Measurements from ENCODE around the gene CCDC117. TPM values are rescaled to one million over a fixed set of nuclear protein-coding genes. Genes with fewer than 3 reads are reported as not detected.
A peak's percentile ranks its signal among the peaks of the same experiment; 100 is the strongest.
"Not testable (repeated sequence)": the region's sequence is repeated elsewhere in the genome, so short reads cannot be mapped to it uniquely, and the experiment has no call there.

The CCDC117 gene
- total RNA-seq, 2 donors from 2014 or later = 29.5 to 54.4 TPM

DNA sequence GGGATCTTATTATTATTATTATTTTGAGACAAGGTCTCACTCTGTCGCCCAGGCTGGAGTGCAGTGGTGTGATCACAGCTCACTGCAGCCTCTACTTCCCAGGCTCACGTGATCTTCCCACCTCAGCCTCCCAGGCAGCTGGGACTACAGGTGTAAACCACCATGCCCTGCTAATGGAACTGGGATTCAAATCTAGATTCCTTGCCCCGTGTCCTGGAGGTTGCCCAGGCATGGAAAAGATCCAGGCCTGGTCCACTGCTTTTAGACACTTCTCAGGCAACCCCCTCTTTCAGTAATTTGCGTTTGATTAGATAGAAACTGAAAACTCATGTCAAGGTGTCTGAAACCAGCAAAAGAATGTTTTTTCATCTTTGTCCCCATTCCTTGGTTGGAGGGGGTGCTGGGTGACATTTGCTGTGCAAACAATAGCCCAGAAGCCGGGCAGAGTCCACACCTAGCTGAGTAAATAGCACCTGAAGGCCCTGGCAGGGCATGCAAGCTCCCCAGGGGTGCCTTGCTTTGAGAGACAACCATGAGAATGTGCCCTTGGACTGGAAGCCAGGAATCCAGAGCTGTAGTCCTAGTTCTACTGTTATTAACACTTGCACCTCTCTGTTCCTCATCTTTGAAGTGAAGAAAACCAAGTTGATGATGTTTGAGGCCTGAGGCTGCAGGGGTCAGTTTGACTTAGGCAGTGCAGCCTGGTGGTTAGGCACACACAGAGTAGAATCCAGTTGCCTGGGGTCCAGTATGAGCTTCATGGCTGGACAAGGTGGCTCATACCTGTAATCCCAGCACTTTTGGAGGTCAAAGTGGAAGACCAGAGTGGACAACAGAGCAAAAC lies 47.0 kb downstream of the CCDC117 start:
- WGBS = 55% methylated on average over 5 of the region's 5 CpGs
- no peaks in the 10 kb centered on the region for H3K27me3 ChIP-seq (replicated peaks; ENCODE audit: insufficient read depth)
- intact Hi-C loops (cut with DNase I) = loop anchor here (5.0 kb wide), 1 partner anchor 797 kb away; no protein-coding TSS in a partner anchor
- peak overlapping the region; percentile 72 to 83 for H3K27ac ChIP-seq
- no peaks in the 10 kb centered on the region for H3K36me3 ChIP-seq
- DNase-seq (ENCODE audit: low spot score) = peak; percentile 35
- H3K4me3 ChIP-seq = no peak overlapping the region
- no peak for TF ChIP-seq POLR2A (IDR thresholded peaks at IDR 0.05)
- no peak for TF ChIP-seq POLR2AphosphoS5 (IDR thresholded peaks at IDR 0.05)
- TF ChIP-seq, protein P1, sequence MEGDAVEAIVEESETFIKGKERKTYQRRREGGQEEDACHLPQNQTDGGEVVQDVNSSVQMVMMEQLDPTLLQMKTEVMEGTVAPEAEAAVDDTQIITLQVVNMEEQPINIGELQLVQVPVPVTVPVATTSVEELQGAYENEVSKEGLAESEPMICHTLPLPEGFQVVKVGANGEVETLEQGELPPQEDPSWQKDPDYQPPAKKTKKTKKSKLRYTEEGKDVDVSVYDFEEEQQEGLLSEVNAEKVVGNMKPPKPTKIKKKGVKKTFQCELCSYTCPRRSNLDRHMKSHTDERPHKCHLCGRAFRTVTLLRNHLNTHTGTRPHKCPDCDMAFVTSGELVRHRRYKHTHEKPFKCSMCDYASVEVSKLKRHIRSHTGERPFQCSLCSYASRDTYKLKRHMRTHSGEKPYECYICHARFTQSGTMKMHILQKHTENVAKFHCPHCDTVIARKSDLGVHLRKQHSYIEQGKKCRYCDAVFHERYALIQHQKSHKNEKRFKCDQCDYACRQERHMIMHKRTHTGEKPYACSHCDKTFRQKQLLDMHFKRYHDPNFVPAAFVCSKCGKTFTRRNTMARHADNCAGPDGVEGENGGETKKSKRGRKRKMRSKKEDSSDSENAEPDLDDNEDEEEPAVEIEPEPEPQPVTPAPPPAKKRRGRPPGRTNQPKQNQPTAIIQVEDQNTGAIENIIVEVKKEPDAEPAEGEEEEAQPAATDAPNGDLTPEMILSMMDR (IDR thresholded peaks at IDR 0.05) = no peak
- H3K9me3 ChIP-seq = no peaks in the 10 kb centered on the region
- peaks cover 29% of the 10 kb centered on the region for H3K4me1 ChIP-seq (replicated peaks)

DNA sequence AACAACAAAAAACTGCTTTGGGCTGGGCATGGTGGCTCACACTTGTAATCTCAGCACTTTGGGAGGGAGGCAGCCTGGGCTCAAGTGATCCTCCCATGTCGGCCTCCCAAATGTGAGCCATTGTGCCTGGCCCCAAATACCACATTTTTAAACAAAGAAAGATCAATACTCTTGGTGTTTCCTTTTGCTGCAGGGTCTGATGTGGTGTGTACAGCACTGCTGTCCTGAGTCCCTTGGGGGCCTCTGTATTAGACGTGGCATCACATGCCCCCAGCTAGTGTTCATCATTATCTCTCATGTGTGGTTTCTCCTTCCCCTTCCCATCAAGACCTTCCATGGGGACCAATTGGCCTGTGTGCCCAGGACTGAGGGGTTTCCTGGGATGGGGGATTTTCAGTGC lies 48.4 kb downstream of the CCDC117 start:
- no peaks in the 10 kb centered on the region for H3K27me3 ChIP-seq (replicated peaks; ENCODE audit: insufficient read depth)
- no peaks in the 10 kb centered on the region for H3K36me3 ChIP-seq
- no peak for DNase-seq (ENCODE audit: low spot score)
- no peak for TF ChIP-seq POLR2AphosphoS5 (IDR thresholded peaks at IDR 0.05)
- TF ChIP-seq, protein P1 (IDR thresholded peaks at IDR 0.05) = no peak
- no peak for TF ChIP-seq POLR2A (IDR thresholded peaks at IDR 0.05)
- no peak overlapping the region for H3K4me3 ChIP-seq
- intact Hi-C loops (cut with DNase I) = loop anchor here (5.0 kb wide), 1 partner anchor 799 kb away; no protein-coding TSS in a partner anchor
- 93% methylated on average over 2 of the region's 2 CpGs for WGBS
- peaks cover 29% of the 10 kb centered on the region for H3K4me1 ChIP-seq (replicated peaks)
- H3K9me3 ChIP-seq = no peaks in the 10 kb centered on the region
- peak overlapping the region; percentile 72 to 83 for H3K27ac ChIP-seq

DNA sequence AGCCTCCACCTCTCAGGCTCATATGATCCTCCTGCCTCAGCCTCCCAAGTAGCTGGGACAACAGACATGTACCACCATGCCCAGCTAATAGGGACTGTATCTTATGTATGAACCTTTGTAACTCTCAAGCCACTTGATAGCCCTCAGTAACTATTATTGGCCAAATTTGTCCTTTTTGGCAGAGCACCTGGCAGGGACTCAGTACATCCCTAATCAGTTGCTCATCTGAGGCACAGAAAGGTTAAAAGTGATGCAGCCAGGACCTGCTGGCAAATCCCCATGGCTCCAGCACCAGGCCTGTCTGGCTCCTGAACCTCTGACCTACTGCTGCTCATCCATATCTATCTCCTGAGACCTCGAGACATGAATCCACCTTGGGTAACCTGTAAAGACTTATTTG lies 49.0 kb downstream of the CCDC117 start:
- no peaks in the 10 kb centered on the region for H3K9me3 ChIP-seq
- no peaks in the 10 kb centered on the region for H3K36me3 ChIP-seq
- intact Hi-C loops (cut with DNase I) = loop anchor here (5.0 kb wide), 1 partner anchor 799 kb away; no protein-coding TSS in a partner anchor
- H3K4me1 ChIP-seq (replicated peaks) = peaks cover 29% of the 10 kb centered on the region
- H3K4me3 ChIP-seq = no peak overlapping the region
- DNase-seq (ENCODE audit: low spot score) = no peak
- 70% methylated on average over 1 of the region's 1 CpG for whole genome bisulfite sequencing
- H3K27me3 ChIP-seq (replicated peaks; ENCODE audit: insufficient read depth) = no peaks in the 10 kb centered on the region
- peak overlapping the region; percentile 72 to 83 for H3K27ac ChIP-seq
- TF ChIP-seq POLR2A (IDR thresholded peaks at IDR 0.05) (no peak), POLR2AphosphoS5 (IDR thresholded peaks at IDR 0.05) (no peak)
- TF ChIP-seq, protein P1 (IDR thresholded peaks at IDR 0.05) = no peak

DNA sequence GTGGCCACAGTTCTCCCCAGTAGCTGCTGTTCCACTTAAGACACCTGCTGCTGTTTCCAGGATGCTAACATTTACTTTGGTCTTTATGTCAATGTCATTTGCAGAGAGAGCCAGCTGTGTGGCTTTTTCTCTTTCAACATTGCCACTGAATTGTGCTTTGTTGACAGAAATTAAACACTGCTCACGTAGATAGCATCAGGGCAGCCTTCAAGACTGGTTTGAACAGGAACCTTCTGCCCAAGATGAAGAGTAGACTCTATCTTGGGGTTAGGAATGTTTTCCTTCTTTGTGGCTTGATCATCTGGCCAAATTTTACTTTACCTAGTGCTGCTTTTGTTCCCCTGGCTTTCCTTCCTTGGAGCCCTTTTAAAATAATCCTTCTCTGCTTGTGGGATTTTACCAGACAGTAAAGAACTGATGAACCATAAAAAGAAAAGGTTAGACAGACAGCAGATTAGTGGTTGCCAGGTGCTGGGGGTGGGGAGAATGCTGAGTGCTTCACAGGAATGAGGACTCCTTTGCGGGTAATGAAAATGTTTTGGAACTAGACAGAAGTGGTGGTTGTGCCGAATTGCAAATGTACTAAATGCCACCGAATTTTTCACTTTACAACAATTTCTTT lies 50.5 kb downstream of the CCDC117 start:
- intact Hi-C loops (cut with DNase I) = loop anchor here (5.0 kb wide), 1 partner anchor 801 kb away; no protein-coding TSS in a partner anchor

DNA sequence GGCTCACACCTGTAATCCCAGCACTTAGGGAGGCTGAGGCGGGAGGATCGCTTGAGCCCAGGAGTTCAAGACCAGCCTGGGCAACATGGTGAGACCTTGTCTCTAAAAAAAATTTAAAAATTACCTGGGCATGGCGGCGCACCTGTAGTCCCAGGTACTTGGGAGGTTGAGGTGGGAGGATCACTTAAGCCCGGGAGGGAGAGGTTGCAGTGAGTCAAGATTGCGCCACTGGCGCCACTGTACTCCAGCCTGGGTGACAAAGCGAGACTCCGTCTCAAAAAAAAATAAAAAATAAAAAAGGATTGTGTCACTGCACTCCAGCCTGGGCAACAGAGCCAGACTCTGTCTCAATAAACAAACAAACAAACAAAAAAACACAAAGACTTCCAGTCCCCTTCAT lies 52.0 kb downstream of the CCDC117 start:
- H3K4me3 ChIP-seq; H3K9me3 ChIP-seq; DNase-seq (ENCODE audit: low spot score); H3K36me3 ChIP-seq; H3K27me3 ChIP-seq (replicated peaks; ENCODE audit: insufficient read depth): not testable (repeated sequence)
- WGBS = 97% methylated on average over 9 of the region's 9 CpGs
- Histone ChIP-seq H3K27ac (peak overlapping the region; percentile 79 to 83), H3K4me1 (replicated peaks) (peaks cover 14% of the 10 kb centered on the region)
- intact Hi-C loops (cut with DNase I) = loop anchor here (5.0 kb wide), 1 partner anchor 802 kb away; no protein-coding TSS in a partner anchor

More for the DNA sequence above, 50.5 kb downstream of the CCDC117 start:
- TF ChIP-seq POLR2AphosphoS5 (IDR thresholded peaks at IDR 0.05) = peak; percentile 95
- TF ChIP-seq POLR2A (IDR thresholded peaks at IDR 0.05) = no peak
- TF ChIP-seq, protein P1 (IDR thresholded peaks at IDR 0.05) = no peak
- Histone ChIP-seq H3K9me3 (no peaks in the 10 kb centered on the region), H3K27ac (peak overlapping the region; percentile 79 to 83), H3K36me3 (no peaks in the 10 kb centered on the region), H3K4me3 (no peak overlapping the region), H3K4me1 (replicated peaks) (peaks cover 23% of the 10 kb centered on the region), H3K27me3 (replicated peaks; ENCODE audit: insufficient read depth) (no peaks in the 10 kb centered on the region)
- peak; percentile 90 for DNase-seq (ENCODE audit: low spot score)
- WGBS = 20% methylated on average over 4 of the region's 4 CpGs

DNA sequence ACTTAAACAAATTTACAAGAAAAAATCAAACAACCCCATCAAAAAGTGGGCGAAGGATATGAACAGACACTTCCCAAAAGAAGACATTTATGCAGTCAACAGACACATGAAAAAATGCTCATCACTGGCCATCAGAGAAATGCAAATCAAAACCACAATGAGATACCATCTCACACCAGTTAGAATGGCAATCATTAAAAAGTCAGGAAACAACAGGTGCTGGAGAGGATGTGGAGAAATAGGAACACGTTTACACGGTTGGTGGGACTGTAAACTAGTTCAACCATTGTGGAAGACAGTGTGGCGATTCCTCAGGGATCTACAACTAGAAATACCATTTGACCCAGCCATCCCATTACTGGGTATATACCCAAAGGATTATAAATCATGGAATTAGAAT lies 53.9 kb downstream of the CCDC117 start:
- WGBS = 66% methylated on average over 4 of the region's 4 CpGs

More for the DNA sequence above, 53.9 kb downstream of the CCDC117 start:
- H3K27me3 ChIP-seq (replicated peaks; ENCODE audit: insufficient read depth); H3K27ac ChIP-seq; H3K9me3 ChIP-seq; H3K36me3 ChIP-seq; H3K4me3 ChIP-seq; DNase-seq (ENCODE audit: low spot score): not testable (repeated sequence)
- intact Hi-C loops (cut with DNase I) = loop anchor here (5.0 kb wide), 1 partner anchor 384 kb away; no protein-coding TSS in a partner anchor
- peaks cover 14% of the 10 kb centered on the region for H3K4me1 ChIP-seq (replicated peaks)
